GM23338 (cell line): ENCODE measurements around the gene ADAT1.

Experiments
- EZH2 ChIP-seq: fragments of 200-600 bp; sonication (generic); IDR thresholded peaks from one replicate; pipeline ENCODE4 v1.8.0; 2017; ENCODE audit warnings: antibody characterized with exemption, mild to moderate bottlenecking, low read depth; ENCODE audit not compliant: unreplicated experiment
- EZH2phosphoT487 ChIP-seq: fragments of 200-600 bp; sonication (generic); IDR thresholded peaks from one replicate; pipeline ENCODE4 v1.8.1; 2018; ENCODE audit warnings: antibody characterized with exemption; ENCODE audit not compliant: unreplicated experiment
- POLR2AphosphoS5 ChIP-seq: IDR thresholded peaks from 2 replicates; pipeline ENCODE4 v1.6.1; 2016; ENCODE audit warnings: antibody characterized with exemption, low read depth
- STAT1 ChIP-seq: IDR thresholded peaks from one replicate; pipeline ENCODE4 v1.6.1; 2016; ENCODE audit warnings: antibody characterized with exemption; ENCODE audit not compliant: unreplicated experiment
- TF ChIP-seq, protein P1 (sequence below), 2 experiments: fragments of 200-600 bp in 1 of 2; sonication (generic) in 1 of 2; conservative IDR thresholded peaks; 2 replicates each; pipeline versions ENCODE4 v1.5.1 to v1.6.1; 2016 to 2017; ENCODE audit warnings: antibody characterized with exemption in 2 of 2, low read depth in 2 of 2, mild to moderate bottlenecking in 2 of 2, moderate library complexity in 1 of 2
- TF ChIP-seq, protein P2 (sequence below): IDR thresholded peaks from one replicate; pipeline ENCODE4 v1.6.1; 2018; ENCODE audit warnings: antibody characterized with exemption; ENCODE audit not compliant: unreplicated experiment

DNA sequence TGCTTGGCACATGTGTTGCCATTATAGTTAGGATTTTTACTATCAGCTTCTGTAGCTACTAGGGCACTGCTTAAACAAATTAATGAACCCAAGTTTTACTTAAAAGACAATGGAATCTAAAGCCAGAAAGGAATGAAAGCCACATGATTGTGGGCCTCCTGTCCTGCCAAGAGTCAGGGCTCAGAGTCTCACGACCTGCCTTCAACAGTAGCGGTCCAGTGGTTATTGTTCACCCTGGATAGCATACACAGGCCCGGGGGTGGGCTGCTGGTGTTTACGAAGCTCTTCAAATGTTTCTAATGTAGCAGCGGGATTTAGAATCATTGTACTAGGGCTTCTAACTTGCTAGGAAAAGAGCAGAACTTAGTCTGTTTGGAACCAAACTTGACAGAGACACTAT is 49.1 kb downstream of the ADAT1 start:
- TF ChIP-seq, protein P1, sequence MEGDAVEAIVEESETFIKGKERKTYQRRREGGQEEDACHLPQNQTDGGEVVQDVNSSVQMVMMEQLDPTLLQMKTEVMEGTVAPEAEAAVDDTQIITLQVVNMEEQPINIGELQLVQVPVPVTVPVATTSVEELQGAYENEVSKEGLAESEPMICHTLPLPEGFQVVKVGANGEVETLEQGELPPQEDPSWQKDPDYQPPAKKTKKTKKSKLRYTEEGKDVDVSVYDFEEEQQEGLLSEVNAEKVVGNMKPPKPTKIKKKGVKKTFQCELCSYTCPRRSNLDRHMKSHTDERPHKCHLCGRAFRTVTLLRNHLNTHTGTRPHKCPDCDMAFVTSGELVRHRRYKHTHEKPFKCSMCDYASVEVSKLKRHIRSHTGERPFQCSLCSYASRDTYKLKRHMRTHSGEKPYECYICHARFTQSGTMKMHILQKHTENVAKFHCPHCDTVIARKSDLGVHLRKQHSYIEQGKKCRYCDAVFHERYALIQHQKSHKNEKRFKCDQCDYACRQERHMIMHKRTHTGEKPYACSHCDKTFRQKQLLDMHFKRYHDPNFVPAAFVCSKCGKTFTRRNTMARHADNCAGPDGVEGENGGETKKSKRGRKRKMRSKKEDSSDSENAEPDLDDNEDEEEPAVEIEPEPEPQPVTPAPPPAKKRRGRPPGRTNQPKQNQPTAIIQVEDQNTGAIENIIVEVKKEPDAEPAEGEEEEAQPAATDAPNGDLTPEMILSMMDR (conservative IDR thresholded peaks at IDR 0.05; ENCODE audit: low read depth in 2 of 2): no peak
- no peak for TF ChIP-seq EZH2phosphoT487
- no peak for TF ChIP-seq POLR2AphosphoS5
- no peak for TF ChIP-seq STAT1
- TF ChIP-seq, protein P2, sequence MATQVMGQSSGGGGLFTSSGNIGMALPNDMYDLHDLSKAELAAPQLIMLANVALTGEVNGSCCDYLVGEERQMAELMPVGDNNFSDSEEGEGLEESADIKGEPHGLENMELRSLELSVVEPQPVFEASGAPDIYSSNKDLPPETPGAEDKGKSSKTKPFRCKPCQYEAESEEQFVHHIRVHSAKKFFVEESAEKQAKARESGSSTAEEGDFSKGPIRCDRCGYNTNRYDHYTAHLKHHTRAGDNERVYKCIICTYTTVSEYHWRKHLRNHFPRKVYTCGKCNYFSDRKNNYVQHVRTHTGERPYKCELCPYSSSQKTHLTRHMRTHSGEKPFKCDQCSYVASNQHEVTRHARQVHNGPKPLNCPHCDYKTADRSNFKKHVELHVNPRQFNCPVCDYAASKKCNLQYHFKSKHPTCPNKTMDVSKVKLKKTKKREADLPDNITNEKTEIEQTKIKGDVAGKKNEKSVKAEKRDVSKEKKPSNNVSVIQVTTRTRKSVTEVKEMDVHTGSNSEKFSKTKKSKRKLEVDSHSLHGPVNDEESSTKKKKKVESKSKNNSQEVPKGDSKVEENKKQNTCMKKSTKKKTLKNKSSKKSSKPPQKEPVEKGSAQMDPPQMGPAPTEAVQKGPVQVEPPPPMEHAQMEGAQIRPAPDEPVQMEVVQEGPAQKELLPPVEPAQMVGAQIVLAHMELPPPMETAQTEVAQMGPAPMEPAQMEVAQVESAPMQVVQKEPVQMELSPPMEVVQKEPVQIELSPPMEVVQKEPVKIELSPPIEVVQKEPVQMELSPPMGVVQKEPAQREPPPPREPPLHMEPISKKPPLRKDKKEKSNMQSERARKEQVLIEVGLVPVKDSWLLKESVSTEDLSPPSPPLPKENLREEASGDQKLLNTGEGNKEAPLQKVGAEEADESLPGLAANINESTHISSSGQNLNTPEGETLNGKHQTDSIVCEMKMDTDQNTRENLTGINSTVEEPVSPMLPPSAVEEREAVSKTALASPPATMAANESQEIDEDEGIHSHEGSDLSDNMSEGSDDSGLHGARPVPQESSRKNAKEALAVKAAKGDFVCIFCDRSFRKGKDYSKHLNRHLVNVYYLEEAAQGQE: no peak
- TF ChIP-seq EZH2: no peak
